Breast epithelium (tissue), 3 donors: ENCODE results near the gene SERAC1.

ENCODE experiments used
- CTCF ChIP-seq, 3 donors: fragments of 450-650 bp; IDR thresholded peaks; one replicate each; pipeline ENCODE4 v1.5.1; 2016 to 2017; ENCODE audit warnings: antibody characterized with exemption in 3 of 3, mild to moderate bottlenecking in 3 of 3, moderate library complexity in 3 of 3
- POLR2AphosphoS5 ChIP-seq, 3 donors: sonication (generic); formaldehyde crosslinking; IDR thresholded peaks; one replicate each; pipeline ENCODE4 v1.6.1; 2017; ENCODE audit warnings: antibody characterized with exemption in 3 of 3

DNA sequence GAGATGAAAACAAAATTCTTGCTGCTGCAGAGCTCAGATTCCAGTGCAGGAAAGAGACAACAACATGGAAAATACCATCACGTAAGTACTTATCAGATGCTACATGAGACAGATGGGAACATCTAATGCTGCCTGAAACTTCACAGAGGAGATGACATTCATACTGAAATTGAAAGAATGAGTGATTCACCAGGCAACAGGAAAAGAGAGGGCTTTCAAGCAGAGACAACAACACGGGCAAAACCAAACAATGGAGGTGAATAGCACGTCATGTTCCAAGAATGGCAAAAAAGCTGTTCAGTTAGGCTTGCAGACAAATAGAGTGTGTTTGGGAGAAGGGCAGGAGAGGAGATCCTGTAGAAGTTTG lies 39.3 kb upstream of the SERAC1 start:
- no peak for TF ChIP-seq POLR2AphosphoS5 (IDR thresholded peaks at IDR 0.05)
- TF ChIP-seq CTCF (IDR thresholded peaks at IDR 0.05), result no peak
